GM19351 (cell line): ENCODE measurements around the gene ACD.

Experiments
- ATAC-seq: cut with Tn5 transposase; IDR thresholded peaks from one replicate; pipeline ENCODE4 v1.9.1; 2021; ENCODE audit warnings: mild to moderate bottlenecking, moderate library complexity; ENCODE audit not compliant: unreplicated experiment

Gene ACD

DNA sequence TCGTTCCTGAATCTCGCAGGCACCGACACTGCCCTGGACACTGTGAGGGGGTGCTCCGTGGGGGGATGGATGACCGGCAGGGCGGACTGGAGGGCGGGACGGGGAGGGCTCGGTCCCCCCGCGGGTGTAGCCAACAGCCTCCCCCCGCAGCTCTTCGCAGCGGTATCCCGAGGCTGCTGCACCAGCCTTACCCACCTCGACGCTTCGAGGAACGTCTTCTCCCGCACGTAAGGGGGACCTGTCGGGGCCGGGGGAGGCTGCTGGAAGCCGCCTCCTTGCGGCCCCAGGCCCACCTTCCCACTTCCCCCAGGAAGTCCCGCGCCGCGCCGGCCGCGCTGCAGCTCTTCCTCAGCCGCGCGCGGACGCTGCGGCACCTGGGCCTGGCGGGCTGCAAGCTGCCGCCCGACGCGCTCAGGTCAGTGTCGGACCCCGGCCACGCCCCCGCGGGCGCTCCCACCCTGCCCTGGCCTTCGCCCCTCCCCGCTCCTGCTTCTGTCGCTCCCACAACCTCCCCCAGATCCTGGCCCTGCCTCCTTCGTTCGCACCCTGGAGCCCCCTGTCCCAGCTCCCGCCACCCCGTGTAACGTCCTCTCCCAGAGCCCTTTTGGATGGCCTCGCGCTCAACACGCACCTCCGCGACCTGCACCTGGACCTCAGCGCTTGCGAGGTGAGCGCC lies 11.8 kb downstream of the ACD start:
- no peak for ATAC-seq

GRCh38 chr16:67647681-67648080 lies 12.4 kb downstream of the ACD start:
- no peak for ATAC-seq

DNA sequence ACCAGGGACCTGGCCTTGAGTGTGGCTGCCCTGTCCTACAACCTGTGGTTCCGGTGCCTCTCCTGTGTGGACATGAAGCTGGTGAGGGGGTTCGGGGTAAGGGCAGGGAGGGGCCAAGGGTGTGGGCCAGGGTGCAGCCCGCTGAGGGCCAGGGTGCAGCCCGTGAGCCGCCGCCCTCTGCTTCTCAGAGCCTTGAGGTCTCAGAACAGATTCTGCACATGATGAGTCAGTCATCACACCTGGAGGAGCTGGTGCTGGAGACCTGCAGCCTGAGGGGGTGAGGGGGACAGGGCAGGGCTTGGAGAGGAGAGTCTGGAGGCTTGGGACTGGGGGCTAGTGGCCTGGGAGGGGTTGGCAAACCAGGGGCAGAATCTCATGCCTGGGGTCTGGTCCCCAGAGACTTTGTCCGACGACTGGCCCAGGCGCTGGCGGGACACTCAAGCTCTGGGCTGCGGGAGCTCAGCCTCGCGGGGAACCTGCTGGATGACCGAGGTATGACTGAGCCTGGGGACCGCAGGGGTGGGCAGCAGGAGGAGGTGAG lies 12.9 kb downstream of the ACD start:
- ATAC-seq: no peak

DNA sequence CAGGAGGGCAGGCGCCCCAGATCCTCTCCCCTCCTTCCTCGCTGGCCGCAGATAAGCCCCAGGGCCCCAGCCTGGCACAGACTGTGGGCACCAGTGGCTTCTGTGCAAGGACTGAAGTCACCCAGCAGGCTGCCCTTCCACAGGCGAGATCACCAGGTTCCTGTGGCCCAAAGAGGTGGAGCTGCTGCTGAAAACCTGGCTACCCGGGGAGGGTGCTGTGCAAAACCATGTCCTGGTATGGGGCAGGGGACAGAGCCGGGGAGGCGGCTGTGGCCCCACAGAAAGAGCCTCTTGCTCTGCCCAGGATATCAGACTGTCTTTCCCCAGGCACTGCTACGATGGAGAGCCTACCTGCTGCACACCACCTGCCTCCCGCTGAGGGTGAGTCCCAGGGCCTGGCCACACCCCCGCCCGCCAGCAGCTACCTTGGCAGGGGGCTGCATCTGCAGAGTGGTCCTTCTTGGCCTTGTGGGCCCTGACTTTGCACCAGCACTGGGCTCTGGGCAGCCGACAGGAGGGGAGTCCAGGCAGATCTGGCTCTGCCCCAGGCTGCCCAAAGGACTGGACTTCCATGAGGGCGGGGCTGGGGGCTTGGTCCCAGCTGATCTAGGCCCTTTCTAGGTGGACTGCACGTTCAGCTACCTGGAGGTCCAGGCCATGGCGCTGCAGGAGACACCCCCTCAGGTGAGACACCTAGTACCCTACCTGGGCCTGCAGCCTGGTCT lies 14.5 kb downstream of the ACD start:
- peak; percentile 14 for ATAC-seq

GRCh38 chr16:67644038-67644437 lies 16.0 kb downstream of the ACD start:
- ATAC-seq: no peak

DNA sequence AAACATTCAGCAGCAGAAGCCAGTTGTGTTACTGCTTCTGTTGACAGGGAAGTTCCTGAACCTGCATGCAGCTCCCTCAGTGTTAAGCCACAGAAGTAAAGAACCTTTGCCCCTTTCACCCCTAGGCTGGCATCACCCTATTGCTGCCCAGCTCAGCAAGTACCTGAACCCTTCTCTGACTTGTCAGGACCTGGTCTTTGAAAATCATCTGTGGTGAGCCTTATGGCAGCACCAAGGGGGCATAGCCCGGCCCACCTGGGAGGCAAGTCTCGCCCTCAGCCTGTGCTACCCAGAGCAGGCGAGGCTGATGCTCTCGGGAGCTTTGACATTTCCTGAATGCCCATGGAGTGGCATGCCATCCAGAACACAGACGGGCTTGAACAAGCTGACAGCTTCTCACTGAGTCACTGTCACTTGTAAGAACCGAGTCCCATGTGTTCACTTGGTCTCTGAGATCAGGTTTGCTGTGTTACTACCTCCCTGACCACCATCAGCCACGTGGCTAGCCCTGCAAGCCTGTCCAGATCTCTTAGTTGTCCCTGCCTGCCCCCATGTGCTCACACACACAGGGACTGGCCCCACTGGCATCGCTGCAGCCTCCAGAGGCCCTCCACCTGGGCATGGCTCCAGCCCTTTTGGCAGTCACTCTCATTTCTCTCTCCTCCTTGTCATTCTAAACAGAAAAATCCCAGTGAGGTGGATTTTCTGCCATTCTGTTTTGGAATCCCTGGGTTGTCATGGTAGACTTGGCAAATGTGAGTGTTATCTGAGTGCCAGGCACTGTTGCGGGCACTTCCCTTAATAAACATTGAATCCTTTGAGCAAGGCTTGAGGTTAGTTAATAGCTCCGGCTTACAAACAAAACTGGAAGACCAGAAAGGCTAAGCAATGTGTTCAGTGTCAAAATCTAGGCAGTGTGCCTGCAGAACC lies 18.0 kb downstream of the ACD start:
- no peak for ATAC-seq

GRCh38 chr16:67637625-67638024 lies 22.4 kb downstream of the ACD start:
- ATAC-seq: no peak

- ATAC-seq: no peak
Measured at GRCh38 chr16:67636713-67637112, 23.3 kb downstream of the ACD start.

GRCh38 chr16:67632415-67633172 lies 27.5 kb downstream of the ACD start:
- no peak for ATAC-seq

DNA sequence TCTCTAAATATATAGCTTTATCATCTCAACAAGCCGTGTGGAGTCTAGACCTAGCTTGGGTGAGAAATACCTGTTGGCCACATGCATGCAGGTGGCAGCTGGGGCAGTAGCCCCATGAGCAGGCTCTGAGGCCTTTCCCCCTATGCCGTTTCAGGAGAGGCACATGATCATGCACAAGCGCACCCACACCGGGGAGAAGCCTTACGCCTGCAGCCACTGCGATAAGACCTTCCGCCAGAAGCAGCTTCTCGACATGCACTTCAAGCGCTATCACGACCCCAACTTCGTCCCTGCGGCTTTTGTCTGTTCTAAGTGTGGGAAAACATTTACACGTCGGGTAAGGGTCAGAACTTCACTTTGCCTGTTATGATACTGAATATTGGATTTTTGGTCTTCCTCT lies 31.8 kb downstream of the ACD start:
- no peak for ATAC-seq

DNA sequence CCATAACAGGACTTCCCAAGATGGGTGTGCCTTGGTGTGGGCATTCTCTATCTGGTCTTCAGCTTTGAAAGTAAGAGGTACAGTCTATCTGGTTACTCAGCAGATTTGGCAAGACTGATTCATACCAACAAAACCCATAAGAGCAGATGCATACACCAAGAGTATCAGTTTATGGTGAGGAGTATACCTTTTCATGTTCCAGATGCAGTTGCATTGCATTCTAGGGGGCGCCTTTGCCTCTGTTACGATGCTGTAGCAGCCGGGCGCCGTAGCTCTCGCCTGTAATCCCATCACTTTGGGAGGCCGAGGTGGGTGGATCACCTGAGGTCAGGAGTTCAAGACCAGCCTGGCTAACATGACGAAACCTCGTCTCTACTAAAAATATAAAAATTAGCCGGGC lies 46.3 kb downstream of the ACD start:
- no peak for ATAC-seq

GRCh38 chr16:67608364-67608763 lies 51.7 kb downstream of the ACD start:
- ATAC-seq: no peak
